HEK293T (cell line): ENCODE data around the gene UGDH.
A peak's percentile ranks its signal among the peaks of the same experiment; 100 is the strongest.
"Not testable (repeated sequence)": the region's sequence is repeated elsewhere in the genome, so short reads cannot be mapped to it uniquely, and the experiment has no call there.

Experiments used
- CTCF ChIA-PET: fragments of 350-600 bp; formaldehyde crosslinking; extraction: SDS; loops from one replicate; lab custom pipeline; 2021; ENCODE audit warnings: antibody characterized with exemption, inconsistent platforms; lab: Yijun Ruan, JAX
- POLR2A ChIA-PET: fragments of 350-600 bp; formaldehyde crosslinking; extraction: SDS; loops from one replicate; lab custom pipeline; 2020; ENCODE audit warnings: antibody characterized with exemption, inconsistent platforms; lab: Yijun Ruan, JAX
- DNase-seq: peaks from one replicate; pipeline ENCODE4 v3.0.0; 2012; ENCODE audit warnings: mixed read lengths; ENCODE audit errors: extremely low spot score
- ARNT ChIP-seq: fragments of 450-650 bp; IDR thresholded peaks from 2 replicates; pipeline ENCODE4 v1.6.1; 2017; ENCODE audit warnings: mild to moderate bottlenecking
- BHLHE40 ChIP-seq: fragments of 450-650 bp; IDR thresholded peaks from 2 replicates; pipeline ENCODE4 v1.6.1; 2016; ENCODE audit warnings: mild to moderate bottlenecking, moderate library complexity, borderline replicate concordance
- CTBP1 ChIP-seq: fragments of 450-650 bp; IDR thresholded peaks from 2 replicates; pipeline ENCODE4 v1.6.1; 2016; ENCODE audit warnings: borderline replicate concordance
- ELF4 ChIP-seq: fragments of 450-650 bp; IDR thresholded peaks from 2 replicates; pipeline ENCODE4 v1.6.1; 2017; ENCODE audit warnings: antibody characterized with exemption
- FOXA1 ChIP-seq: fragments of 450-650 bp; IDR thresholded peaks from 2 replicates; pipeline ENCODE4 v1.6.1; 2016; ENCODE audit warnings: mild to moderate bottlenecking
- FOXK2 ChIP-seq: fragments of 450-650 bp; IDR thresholded peaks from 2 replicates; pipeline ENCODE4 v1.6.1; 2016; ENCODE audit warnings: mild to moderate bottlenecking
- FOXM1 ChIP-seq: fragments of 450-650 bp; IDR thresholded peaks from 2 replicates; pipeline ENCODE4 v1.6.1; 2017; ENCODE audit warnings: mild to moderate bottlenecking, borderline replicate concordance
- HDGF ChIP-seq: fragments of 450-650 bp; IDR thresholded peaks from 2 replicates; pipeline ENCODE4 v1.6.1; 2017; ENCODE audit warnings: antibody characterized with exemption, borderline replicate concordance
- L3MBTL2 ChIP-seq: fragments of 450-650 bp; conservative IDR thresholded peaks from 2 replicates; pipeline ENCODE4 v1.6.1; 2016; ENCODE audit warnings: mild to moderate bottlenecking
- LEF1 ChIP-seq: fragments of 450-650 bp; IDR thresholded peaks from 2 replicates; pipeline ENCODE4 v1.6.1; 2017; ENCODE audit warnings: mild to moderate bottlenecking, borderline replicate concordance
- NFRKB ChIP-seq: fragments of 450-650 bp; IDR thresholded peaks from 2 replicates; pipeline ENCODE4 v1.6.1; 2016; ENCODE audit warnings: mild to moderate bottlenecking, moderate library complexity
- SP1 ChIP-seq: fragments of 450-650 bp; IDR thresholded peaks from 2 replicates; pipeline ENCODE4 v1.6.1; 2017
- SUZ12 ChIP-seq: fragments of 450-650 bp; IDR thresholded peaks from 2 replicates; pipeline ENCODE4 v1.6.1; 2016; ENCODE audit warnings: mild to moderate bottlenecking
- TARDBP ChIP-seq: fragments of 450-650 bp; IDR thresholded peaks from 2 replicates; pipeline ENCODE4 v1.6.1; 2016
- ZNF384 ChIP-seq: fragments of 450-650 bp; IDR thresholded peaks from 2 replicates; pipeline ENCODE4 v1.6.1; 2016
- TF ChIP-seq, protein P1 (sequence below): fragments of 450-650 bp; IDR thresholded peaks from 2 replicates; pipeline ENCODE4 v1.6.1; 2016

UGDH gene

DNA sequence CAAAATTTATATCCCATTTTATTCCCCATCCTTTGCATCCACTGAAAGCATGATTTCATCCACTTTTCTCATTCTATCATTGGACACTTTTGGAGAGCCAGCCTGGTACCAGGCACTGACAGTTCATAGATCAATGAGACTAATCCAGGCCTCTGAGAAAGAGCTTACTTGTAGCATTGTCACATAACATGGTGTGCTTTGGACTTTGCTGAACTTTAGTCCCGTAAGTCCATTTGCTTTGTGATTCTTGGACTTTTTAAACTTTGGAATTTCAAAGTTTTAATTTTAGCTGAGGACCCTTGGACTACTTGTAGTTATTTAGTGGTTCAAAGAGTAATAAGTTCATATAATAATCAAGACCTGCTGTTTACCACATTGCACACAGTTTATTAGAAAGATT lies 56.8 kb downstream of the UGDH start:
- POLR2A ChIA-PET = no interaction called here
- CTCF ChIA-PET = no interaction called here
- TF ChIP-seq HDGF = no peak
- no peak for TF ChIP-seq FOXM1
- TF ChIP-seq ELF4 = no peak
- no peak for TF ChIP-seq CTBP1
- no peak for TF ChIP-seq SP1
- no peak for TF ChIP-seq FOXK2
- TF ChIP-seq FOXA1 = no peak
- no peak for TF ChIP-seq SUZ12
- TF ChIP-seq L3MBTL2 = no peak
- no peak for TF ChIP-seq ZNF384
- no peak for TF ChIP-seq ARNT

DNA sequence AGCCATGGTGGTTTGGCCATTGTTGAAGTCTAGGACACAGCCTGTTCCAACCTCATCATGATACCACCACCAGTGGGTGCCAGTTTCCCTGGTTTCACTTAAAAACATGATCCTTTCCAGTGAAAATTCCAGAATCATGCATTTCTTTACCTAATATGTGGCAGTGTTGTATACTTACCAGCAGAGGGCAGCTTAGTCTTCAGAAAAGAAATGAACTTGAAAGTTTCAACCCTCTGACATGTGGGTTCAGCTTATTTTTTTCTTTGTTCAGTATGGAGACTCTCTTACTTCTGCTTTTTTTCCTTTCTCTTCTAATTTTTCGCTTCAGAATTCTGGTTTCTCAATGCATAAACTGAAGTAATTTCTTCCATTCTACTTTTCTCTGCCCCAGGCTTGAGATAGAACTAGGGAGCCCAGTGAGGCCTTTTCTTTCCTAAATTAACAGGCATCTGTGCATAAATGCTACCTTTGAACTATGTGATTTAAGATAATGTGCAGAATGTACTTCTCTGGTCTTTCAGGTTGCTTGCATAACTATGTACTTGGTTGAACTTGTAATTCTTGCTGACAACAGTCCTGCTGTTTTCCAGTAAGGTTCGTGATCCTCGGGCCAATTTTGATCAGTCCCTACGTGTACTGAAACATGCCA lies 57.7 kb downstream of the UGDH start:
- peak; percentile 26 for DNase-seq
- TF ChIP-seq CTBP1 (no peak), LEF1 (no peak), FOXM1 (no peak), ARNT (no peak), FOXA1 (no peak), L3MBTL2 (no peak), TARDBP (no peak), ZNF384 (no peak)
- POLR2A ChIA-PET = interaction anchor here (0.8 to 1.2 kb wide), 4 partner anchors 10 to 326 kb away, joined by 3 to 5 read pairs (median 4); partner anchors contain the start of genes LIAS, RPL9 and UGDH

More for the DNA sequence above, 56.8 kb downstream of the UGDH start:
- DNase-seq = no peak

DNA sequence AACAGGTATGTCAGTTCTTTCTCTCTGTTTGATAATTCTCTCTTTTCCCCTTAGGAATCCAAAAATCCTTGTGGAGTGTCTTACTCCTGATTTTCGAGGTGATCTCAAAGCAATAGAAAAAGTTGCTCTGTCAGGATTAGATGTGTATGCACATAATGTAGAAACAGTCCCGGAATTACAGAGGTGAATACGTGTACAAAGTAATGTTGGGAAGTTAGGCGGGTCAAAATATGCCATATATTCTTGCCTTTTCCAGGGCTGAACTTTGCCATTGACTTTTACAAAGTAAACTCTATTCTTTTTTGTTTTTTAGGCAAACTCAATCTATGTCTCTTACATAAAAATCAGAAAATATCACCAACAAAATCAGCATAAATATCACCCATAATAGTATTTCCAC lies 59.8 kb downstream of the UGDH start:
- TF ChIP-seq ELF4 = no peak
- TF ChIP-seq HDGF = no peak
- no peak for TF ChIP-seq FOXK2
- TF ChIP-seq TARDBP = no peak
- no peak for TF ChIP-seq FOXA1
- TF ChIP-seq SP1 = no peak
- TF ChIP-seq ZNF384 = no peak
- TF ChIP-seq L3MBTL2 = no peak
- no peak for TF ChIP-seq SUZ12
- CTCF ChIA-PET = no interaction called here
- no peak for DNase-seq
- POLR2A ChIA-PET = interaction anchor here (0.8 kb wide), 1 partner anchor 331 kb away, joined by 3 read pairs; no protein-coding TSS in a partner anchor

More for the DNA sequence above, 57.7 kb downstream of the UGDH start:
- CTCF ChIA-PET = interaction anchor here (0.6 to 1.4 kb wide), 6 partner anchors 9 to 168 kb away, joined by 3 to 5 read pairs (median 4); partner anchors contain the start of genes LIAS and SMIM14

DNA sequence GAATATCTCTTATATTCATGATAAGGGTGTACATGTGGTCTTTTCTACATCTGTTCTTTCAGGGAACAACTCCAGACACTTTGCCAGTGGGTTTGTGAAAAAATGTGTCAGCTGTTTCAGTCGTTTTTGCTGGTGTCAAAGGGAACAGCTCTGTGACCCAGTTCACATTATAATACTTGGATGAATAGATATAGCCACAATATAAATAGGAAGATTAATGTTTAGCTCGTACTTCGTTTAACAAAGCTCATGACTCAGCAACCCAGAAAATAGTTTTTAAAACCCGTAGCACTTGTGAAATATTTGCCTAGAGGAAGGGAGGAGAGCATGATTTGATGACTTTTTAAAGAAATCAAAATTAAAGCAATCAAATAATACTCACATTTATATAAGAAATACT lies 60.5 kb downstream of the UGDH start:
- no peak for DNase-seq
- ChIA-PET POLR2A (interaction anchor here (0.7 to 1.5 kb wide), 4 partner anchors 61 to 511 kb away, joined by 3 to 4 read pairs (median 4); partner anchors contain the start of genes PDS5A, UBE2K and UGDH), CTCF (interaction anchor here (0.7 kb wide), 1 partner anchor 125 kb away, joined by 3 read pairs; no protein-coding TSS in a partner anchor)
- TF ChIP-seq LEF1 (no peak), SUZ12 (no peak), HDGF (no peak), ARNT (no peak), CTBP1 (no peak)
- TF ChIP-seq, protein P1, sequence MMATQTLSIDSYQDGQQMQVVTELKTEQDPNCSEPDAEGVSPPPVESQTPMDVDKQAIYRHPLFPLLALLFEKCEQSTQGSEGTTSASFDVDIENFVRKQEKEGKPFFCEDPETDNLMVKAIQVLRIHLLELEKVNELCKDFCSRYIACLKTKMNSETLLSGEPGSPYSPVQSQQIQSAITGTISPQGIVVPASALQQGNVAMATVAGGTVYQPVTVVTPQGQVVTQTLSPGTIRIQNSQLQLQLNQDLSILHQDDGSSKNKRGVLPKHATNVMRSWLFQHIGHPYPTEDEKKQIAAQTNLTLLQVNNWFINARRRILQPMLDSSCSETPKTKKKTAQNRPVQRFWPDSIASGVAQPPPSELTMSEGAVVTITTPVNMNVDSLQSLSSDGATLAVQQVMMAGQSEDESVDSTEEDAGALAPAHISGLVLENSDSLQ = no peak

DNA sequence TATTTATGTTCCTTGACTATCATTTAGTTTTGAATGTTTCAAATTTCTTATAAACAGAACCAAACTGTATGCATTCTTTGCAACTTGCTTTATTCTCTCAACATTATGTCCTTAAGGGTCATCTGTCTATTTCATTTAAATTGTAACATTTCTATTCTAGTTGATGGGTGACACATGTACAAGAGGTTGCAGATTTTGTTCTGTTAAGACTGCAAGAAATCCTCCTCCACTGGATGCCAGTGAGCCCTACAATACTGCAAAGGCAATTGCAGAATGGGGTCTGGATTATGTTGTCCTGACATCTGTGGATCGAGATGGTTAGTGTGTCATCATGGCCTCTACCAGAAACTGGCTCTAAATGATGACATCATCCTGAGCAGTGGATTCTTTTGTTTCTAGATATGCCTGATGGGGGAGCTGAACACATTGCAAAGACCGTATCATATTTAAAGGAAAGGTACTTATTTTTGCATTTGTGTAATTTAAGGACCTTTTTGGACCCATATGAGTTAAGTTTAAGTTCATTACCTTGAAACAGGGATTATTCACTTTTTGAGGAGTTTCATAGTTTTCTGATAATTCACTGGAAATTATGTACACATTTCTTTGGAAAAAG lies 62.2 kb downstream of the UGDH start:
- DNase-seq = peak; percentile 34
- ChIA-PET POLR2A (no interaction called here), CTCF (no interaction called here)
- TF ChIP-seq L3MBTL2 (no peak), ELF4 (no peak), HDGF (no peak), NFRKB (no peak), CTBP1 (no peak), LEF1 (no peak), BHLHE40 (no peak), TARDBP (no peak), FOXM1 (no peak), FOXA1 (no peak), FOXK2 (no peak), SUZ12 (no peak), SP1 (no peak), ZNF384 (no peak)
- TF ChIP-seq, protein P1 = no peak

DNA sequence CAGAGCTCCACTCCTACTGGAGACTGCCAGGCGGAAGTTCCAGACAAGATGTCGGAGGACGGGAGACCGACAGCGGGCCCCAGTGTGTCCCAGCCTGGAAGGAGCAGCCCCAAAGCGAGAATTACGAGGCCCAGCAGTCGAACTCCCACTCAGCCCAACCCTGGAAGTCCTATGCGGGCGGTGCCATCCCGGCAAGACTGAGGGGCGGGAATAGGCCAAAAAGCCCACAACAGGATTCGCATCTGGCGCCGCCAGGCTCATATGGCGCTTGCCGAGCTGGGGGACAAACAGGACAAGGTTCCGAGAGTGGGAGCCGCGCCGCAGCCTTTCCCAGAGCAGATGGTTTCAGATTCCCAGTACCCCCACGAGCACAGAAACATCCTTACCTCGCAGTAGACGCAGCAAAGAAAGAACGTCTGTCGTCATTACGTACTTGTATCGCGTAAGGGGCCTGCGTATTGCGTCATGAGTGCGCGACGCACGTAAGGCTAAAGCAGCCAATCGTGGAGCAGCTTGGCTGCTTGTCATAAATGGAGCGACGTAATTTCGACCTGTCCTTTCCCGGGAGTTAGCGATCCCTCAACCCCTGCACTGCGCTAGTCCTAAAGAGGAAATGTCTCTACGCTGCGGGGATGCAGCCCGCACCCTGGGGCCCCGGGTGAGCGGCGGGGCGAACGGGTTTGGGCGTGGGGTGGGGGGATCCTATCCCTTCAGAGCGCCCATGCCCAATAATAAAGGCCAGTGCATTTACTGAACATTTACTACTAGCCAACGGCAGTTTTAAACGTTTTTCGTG lies 68.5 kb downstream of the UGDH start, which contains the start of the genes LIAS and RPL9:
Gene LIAS (plus strand): TSS at position 552 of the 796 bp plus-strand sequence. CDS start 62 bp downstream, at position 614.
Gene RPL9 (minus strand): TSS at position 418 of the 796 bp plus-strand sequence. CDS start 483 bp downstream, outside the sequence.
- DNase-seq = peak; percentile 85
- ChIA-PET POLR2A (interaction anchor here (0.6 to 3.4 kb wide), 22 partner anchors 10 to 616 kb away, joined by 3 to 20 read pairs (median 4); partner anchors contain the start of genes KLB, SMIM14 and UGDH), CTCF (interaction anchor here (0.6 to 1.3 kb wide), 3 partner anchors 11 to 143 kb away, joined by 3 to 4 read pairs (median 4); no protein-coding TSS in a partner anchor)
- TF ChIP-seq FOXM1 (no peak), FOXA1 (no peak), LEF1 (no peak), NFRKB (peak; percentile 45; the same call in 1 of the 2 replicates), SP1 (no peak), ELF4 (peak; percentile 60; the same call in 1 of the 2 replicates), ZNF384 (no peak)
- TF ChIP-seq, protein P1 = peak; percentile 53

DNA sequence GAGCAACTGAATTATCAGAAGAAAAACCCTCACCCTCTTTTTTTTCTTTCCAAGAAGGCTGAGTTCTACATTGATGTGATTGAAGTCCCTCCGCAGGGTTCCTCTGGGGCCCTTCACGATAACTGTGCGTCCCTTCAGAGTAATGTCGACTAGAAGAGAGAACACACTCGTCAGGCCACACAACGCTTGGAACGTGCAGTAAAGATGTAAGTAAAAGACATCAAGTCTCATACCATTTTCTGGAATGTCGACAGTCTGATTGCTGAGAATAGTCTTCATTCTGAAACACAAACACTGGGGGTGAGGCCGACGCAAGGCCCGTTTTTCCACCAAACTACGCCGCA lies 69.1 kb downstream of the UGDH start:
- POLR2A ChIA-PET = interaction anchor here (0.6 to 3.4 kb wide), 18 partner anchors 10 to 616 kb away, joined by 3 to 20 read pairs (median 4); partner anchors contain the start of genes KLB, SMIM14 and UGDH
- not testable (repeated sequence) for DNase-seq
- CTCF ChIA-PET = interaction anchor here (0.5 to 1.0 kb wide), 3 partner anchors 134 to 536 kb away, joined by 3 to 5 read pairs (median 4); no protein-coding TSS in a partner anchor
